Breast epithelium (tissue), 3 donors: ENCODE results near the gene C3orf70.

Source experiments
- POLR2A ChIP-seq: fragments of 450-650 bp; IDR thresholded peaks from one replicate; pipeline ENCODE4 v1.6.1; 2016; ENCODE audit warnings: antibody characterized with exemption, mild to moderate bottlenecking, moderate library complexity
- POLR2AphosphoS5 ChIP-seq, 3 donors: sonication (generic); formaldehyde crosslinking; IDR thresholded peaks; one replicate each; pipeline ENCODE4 v1.6.1; 2017; ENCODE audit warnings: antibody characterized with exemption in 3 of 3
- TF ChIP-seq, protein P1 (sequence below), 3 donors: fragments of 450-650 bp; IDR thresholded peaks; one replicate each; pipeline ENCODE4 v1.5.1; 2016 to 2017; ENCODE audit warnings: antibody characterized with exemption in 3 of 3, mild to moderate bottlenecking in 3 of 3, moderate library complexity in 3 of 3

DNA sequence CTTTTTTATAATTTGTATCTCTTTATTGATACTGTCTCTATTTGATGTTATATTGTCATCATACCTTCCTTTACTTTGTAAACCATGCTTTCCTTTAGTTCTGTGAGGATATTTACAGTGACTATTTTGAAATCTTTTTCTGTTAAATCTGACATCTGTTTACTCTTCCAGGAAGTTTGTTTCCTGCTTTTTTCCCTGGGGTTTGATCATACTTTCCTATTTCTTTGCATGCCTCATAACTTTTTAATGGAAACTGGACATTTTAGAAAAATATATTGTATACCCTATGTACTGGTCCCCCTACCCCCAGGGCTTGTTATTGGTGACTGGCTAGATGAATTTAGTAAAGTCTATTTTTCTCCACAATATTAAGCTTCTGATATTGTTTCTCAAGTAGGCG, 115.1 kb downstream of the C3orf70 start:
- TF ChIP-seq POLR2A (no peak), POLR2AphosphoS5 (IDR thresholded peaks at IDR 0.05) (no peak)
- TF ChIP-seq, protein P1, sequence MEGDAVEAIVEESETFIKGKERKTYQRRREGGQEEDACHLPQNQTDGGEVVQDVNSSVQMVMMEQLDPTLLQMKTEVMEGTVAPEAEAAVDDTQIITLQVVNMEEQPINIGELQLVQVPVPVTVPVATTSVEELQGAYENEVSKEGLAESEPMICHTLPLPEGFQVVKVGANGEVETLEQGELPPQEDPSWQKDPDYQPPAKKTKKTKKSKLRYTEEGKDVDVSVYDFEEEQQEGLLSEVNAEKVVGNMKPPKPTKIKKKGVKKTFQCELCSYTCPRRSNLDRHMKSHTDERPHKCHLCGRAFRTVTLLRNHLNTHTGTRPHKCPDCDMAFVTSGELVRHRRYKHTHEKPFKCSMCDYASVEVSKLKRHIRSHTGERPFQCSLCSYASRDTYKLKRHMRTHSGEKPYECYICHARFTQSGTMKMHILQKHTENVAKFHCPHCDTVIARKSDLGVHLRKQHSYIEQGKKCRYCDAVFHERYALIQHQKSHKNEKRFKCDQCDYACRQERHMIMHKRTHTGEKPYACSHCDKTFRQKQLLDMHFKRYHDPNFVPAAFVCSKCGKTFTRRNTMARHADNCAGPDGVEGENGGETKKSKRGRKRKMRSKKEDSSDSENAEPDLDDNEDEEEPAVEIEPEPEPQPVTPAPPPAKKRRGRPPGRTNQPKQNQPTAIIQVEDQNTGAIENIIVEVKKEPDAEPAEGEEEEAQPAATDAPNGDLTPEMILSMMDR (IDR thresholded peaks at IDR 0.05), result no peak
